HL-60 (cell line): ENCODE measurements around the gene POU2F3.

Experiments used
- DNase-seq, 2 experiments: peaks; one replicate each; pipeline ENCODE4 v3.0.0-alpha.2; 2010 to 2020; ENCODE audit warnings: low read depth in 1 of 2, low spot score in 1 of 2
- H3K27ac ChIP-seq: fragments of 250-450 bp; sonication (Bioruptor Pico); replicated peaks from 2 replicates; pipeline ENCODE4 v1.5.1; 2020; ENCODE audit warnings: mild to moderate bottlenecking, moderate library complexity
- H3K27me3 ChIP-seq: fragments of 250-450 bp; sonication (Bioruptor Pico); 2 replicates; pipeline ENCODE4 v1.5.1; 2021; ENCODE audit warnings: mild to moderate bottlenecking, moderate library complexity; ENCODE audit not compliant: insufficient read depth, poor library complexity, severe bottlenecking
- H3K4me3 ChIP-seq: replicated peaks from 2 replicates; pipeline ENCODE4 v1.5.1; 2011; ENCODE audit warnings: mild to moderate bottlenecking, control low read depth, low read length; ENCODE audit not compliant: insufficient read depth
- CTCF ChIP-seq: IDR thresholded peaks from one replicate; pipeline ENCODE4 v1.5.1; 2011; ENCODE audit warnings: low read length, control low read depth, inconsistent platforms; ENCODE audit not compliant: insufficient read depth
- GABPA ChIP-seq: IDR thresholded peaks from 2 replicates; pipeline ENCODE4 v1.6.1; 2012; ENCODE audit warnings: low read depth
- POLR2AphosphoS5 ChIP-seq: IDR thresholded peaks from 2 replicates; pipeline ENCODE4 v1.6.1; 2012; ENCODE audit warnings: low read depth
- REST ChIP-seq: IDR thresholded peaks from 2 replicates; pipeline ENCODE4 v1.6.1; 2012; ENCODE audit warnings: low read depth; ENCODE audit not compliant: insufficient replicate concordance
- SPI1 ChIP-seq: IDR thresholded peaks from 2 replicates; pipeline ENCODE4 v1.6.1; 2012; ENCODE audit warnings: low read depth, mild to moderate bottlenecking, borderline replicate concordance

Gene POU2F3

GRCh38 chr11:120254788-120255518 lies 15.0 kb downstream of the POU2F3 start:
- no peak for DNase-seq

GRCh38 chr11:120255519-120255866 lies 15.6 kb downstream of the POU2F3 start:
- no peak for DNase-seq
- no peak overlapping the region for H3K4me3 ChIP-seq
- no peak overlapping the region for H3K27ac ChIP-seq
- TF ChIP-seq CTCF (no peak), POLR2AphosphoS5 (no peak), SPI1 (no peak), GABPA (no peak), REST (no peak)
- peaks cover 14% of the 10 kb centered on the region for H3K27me3 ChIP-seq

More at GRCh38 chr11:120254788-120255518, 15.0 kb downstream of the POU2F3 start:
- Histone ChIP-seq H3K27ac (no peak overlapping the region), H3K27me3 (peaks cover 14% of the 10 kb centered on the region), H3K4me3 (no peak overlapping the region)
- TF ChIP-seq REST (no peak), SPI1 (no peak)

GRCh38 chr11:120256178-120256577 lies 16.2 kb downstream of the POU2F3 start:
- Histone ChIP-seq H3K4me3 (no peak overlapping the region), H3K27ac (no peak overlapping the region), H3K27me3 (peaks cover 14% of the 10 kb centered on the region)
- no peak for DNase-seq
- TF ChIP-seq REST, result no peak
- no peak for TF ChIP-seq POLR2AphosphoS5
- TF ChIP-seq CTCF, result no peak
- no peak for TF ChIP-seq GABPA
- TF ChIP-seq SPI1, result no peak
